T-helper 22 cell (primary cell): ENCODE data around the gene FAM149A.

Source experiments
- DNase-seq: peaks from one replicate; pipeline ENCODE4 v3.0.0-alpha.2; 2020; ENCODE audit warnings: low read depth

FAM149A gene

DNA sequence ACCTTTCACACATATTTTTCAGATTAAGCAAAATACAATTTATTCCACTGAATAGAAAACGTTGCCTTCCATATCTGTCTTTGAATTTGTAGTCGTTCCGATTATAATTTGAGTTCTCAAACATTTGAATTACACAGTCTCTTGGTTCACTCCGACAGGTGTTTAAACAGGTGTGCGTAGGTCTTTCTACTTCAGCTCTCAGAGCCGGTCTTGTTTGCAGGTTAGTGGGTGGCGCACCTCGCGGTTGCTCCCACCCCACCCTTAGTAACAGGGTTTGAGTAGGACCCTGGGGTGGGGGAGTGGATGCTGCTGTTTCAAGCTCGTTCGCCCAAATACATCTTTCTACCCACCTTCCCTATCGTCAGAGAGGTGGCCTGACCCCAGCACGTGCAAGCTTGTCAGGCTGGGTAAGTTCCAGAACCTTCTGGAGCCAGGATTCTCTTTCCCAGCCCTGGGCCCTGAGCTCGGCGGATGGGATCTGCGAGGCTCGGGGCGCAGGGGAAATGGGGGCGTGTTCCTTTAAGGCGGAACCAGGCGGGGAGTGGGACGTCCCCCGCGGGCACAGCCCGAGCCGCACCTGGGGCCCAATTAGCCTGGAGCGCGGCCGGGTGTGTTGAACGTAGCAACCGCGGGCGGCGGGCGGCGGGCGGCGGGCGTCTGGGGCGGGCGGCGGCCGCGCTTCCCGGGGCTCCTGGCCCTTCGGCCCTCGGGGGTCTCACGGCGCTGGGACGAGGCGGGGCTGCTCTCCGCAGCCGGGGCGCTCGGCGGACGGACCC, at the start of gene FAM149A:
Gene FAM149A, plus strand, starts transcription at position 591 of the 776 bp plus-strand sequence.
- DNase-seq = no peak

DNA sequence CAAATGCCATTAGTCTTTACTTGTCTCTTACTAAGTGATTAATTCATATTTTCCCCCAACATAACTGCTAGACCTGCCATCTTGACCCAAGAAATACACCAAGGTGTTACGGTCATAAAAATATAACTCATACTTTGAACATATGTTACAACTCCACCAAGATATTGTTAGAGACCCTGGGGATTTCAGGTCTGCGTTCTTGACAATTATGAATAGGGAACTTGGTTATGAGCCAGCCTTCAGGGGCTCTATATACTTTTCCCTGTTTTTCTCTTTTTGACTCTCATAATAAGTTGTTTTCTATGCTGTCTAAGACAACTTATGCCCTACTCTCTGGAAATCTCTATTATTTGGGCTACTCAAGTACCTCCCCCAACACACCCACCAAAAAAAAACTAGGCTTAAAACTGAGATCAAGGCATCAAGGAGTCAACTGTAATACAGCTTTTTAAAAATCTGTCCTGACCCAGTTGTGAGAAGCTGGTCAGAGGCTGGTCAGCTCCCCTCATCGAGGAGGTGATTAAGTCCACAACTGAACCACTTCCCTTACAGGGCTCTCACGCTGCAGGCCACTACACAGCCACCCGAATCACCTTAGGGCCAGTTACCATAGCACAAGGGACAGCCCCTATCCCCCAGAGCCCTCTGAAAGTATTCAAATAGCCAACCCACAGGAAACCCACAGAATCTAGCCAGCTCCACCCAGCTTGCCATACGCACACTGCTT, 46.1 kb upstream of the FAM149A start:
- no peak for DNase-seq

DNA sequence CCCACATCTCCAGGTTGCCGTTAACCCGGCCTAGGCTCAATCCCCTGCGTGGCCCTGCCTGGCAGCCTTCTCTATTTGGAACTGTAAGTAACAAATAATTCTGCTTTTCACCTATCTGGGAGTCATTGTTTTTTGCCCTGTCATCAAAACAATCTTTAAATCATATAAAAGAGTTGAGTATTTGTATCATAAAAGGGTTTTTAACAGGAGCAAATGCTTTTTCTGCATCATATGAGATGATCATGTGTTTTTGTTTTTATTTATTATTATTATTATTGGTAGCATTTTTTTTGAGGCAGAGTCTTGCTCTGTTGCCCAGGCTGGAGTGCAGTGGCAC, 45.6 kb upstream of the FAM149A start:
- no peak for DNase-seq

DNA sequence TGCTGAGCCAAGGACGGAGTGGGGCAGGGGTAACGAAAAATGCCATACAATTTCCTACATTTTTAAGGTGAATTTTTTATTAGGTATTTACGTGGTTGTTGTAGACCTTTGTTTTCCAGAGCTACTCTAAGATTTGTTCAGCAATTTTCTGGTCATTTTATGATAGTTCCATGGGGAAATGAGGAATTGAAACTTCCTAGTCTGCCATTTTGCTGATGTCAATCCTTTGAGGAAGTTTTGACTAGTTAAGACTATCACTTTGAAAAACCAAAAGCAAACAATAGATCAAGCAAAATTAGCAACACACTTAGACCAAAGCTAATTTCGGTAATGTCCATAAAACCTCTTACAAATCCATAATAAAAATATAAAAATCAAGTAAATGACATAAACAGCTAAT, 42.6 kb upstream of the FAM149A start:
- DNase-seq = no peak

DNA sequence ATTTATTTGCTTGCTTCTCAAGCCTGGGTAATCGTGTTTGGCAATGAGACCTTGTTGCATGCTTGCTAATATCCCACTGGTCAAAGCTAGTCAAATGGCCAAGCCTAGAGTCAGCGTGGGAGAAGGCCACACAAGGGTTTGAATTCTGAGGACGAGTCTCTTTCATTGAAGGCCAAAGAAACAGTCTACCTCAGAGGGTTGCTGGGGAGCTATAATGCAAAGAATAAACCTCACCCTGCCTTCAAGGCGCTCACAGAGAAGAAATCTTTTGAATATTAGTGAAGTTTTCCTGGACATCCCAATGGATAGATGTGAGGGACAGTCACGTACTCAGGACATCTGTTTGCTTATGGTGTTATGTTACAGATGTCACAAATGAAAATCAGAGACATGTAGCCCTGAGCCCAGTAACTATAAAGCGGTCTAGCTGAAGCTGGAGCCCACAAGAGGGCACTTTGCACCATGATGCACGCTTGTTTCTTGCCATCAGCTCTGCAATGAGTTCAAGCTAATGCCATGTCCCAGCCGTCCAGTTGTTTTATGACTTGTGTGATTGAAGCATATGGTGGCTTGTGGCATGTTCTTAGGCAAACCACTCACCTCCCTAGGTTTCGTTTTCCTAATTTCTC, 36.6 kb upstream of the FAM149A start:
- DNase-seq = no peak

DNA sequence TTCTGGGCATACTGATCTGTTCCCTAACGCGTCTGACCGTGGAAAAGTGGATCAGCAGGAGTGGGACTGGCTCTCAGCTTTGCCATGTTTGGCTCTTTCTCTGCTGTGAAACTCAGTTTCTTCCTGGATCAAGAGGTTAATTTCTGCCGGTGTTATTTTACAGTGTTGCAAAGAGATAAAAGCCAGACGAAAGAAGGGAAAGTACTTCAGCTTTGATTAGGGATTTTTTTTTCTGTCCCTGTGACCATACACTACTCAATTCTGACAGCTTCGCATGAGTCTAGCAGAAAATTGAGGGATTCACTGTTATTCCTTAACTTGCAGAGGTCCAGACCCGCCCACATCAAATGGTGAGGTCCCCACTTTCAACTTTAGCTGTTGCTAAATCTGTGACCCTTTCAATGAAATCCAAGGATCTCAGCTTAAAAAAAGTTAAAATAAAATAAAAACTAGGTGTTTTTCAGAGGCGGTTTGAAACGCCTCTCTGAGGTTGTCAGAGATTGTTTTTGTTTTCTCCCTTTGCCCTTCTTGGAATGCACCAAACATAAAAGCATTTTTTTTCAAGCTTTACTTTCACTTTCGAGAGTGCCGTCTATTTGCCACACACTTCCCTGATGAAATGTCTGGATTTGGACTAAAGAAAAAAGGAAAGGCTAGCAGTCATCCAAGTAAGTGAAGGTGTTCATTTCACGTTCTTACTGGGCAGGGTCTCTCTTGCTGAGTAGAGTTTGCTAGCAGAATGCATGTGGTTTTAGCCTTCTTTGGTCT, 35.7 kb upstream of the FAM149A start, which contains the start of gene TLR3:
Gene TLR3, plus strand, starts transcription at position 576 of the 768 bp plus-strand sequence. CDS start 7,464 bp downstream, outside the sequence.
- no peak for DNase-seq

DNA sequence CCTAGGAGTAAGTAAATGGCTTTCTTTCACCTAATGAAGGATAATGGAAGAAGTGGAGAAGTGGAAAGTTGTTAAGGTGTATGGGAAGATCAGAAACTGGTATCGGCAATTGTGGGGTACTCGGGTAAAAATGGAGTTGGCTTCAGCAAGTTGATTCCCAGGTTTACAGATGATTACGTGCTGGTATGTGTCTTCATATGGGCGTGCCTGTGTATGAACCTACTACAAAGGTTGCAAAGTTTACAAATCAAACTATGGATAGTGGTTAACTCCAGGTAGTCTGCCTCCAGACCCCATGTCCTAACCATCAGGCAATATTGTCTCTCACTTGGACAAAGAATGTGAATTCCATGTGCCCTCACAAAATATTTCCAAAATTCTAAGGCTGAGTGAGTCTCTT, 34.8 kb upstream of the FAM149A start:
- no peak for DNase-seq

DNA sequence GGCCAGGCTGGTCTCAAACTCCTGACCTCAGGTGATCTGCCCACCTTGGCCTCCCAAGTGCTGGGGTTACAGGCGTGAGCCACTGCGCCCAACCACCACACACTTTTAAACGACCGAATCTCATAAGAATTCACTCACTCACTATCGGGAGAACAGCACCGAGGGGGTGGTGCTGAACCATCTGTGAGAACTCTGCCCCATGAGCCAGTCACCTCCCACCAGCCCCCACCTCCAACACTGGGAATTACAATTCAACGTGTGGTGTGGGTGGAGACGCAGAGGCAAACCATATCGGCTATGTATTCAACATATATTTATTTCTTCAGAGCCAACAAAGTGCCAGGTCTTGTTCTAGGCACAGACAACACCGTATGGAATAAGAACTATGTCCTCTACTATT, 32.0 kb upstream of the FAM149A start:
- no peak for DNase-seq

DNA sequence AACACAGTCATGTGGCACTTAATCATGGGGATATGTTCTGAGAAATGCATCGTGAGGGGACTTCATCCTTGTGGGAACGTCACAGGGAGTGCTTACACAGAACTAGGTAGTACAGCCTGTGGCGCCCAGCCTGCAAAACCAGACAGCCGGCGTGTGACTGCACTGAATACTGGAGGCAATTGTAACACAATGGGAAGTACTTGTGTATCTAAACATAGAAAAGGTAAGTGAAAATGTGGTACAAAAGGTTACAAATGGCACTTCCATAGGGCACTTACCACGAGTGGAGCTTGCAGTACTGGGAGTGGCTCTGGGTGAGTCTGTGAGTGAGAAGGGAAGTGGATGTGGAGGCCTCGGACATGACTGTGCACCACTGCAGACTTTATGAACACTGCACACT, 30.3 kb upstream of the FAM149A start:
- DNase-seq = no peak

DNA sequence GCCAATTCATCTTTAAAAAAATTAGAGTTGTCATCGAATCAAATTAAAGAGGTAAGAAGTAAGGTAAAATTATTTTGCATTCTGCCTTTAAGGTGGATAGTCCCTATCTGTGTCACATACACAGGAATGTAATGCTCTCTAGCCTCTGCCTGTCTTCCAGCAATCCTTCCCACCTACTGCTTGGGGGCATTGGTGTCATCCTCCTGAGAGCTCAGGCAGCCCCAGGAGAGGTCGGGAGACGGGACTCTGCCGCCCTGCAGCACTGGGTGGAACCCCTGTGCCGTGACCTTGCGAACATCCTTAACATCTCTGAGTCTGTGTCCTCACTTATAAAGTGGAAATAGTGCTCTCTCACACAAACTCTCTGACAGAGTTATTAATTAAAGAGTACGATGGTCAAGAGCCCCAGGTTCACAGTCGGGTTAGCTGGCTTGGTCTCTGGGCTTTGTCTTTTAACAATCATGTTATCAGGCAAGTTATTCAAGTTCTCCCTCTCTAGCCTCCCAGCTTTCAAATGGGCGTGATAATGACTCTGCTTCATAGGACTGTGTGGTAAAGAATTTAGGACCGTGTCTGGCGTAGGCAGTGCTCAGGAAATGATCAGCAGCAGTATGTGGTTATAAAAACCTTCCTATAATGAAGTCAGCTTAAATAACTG, 25.4 kb upstream of the FAM149A start:
- DNase-seq = no peak

DNA sequence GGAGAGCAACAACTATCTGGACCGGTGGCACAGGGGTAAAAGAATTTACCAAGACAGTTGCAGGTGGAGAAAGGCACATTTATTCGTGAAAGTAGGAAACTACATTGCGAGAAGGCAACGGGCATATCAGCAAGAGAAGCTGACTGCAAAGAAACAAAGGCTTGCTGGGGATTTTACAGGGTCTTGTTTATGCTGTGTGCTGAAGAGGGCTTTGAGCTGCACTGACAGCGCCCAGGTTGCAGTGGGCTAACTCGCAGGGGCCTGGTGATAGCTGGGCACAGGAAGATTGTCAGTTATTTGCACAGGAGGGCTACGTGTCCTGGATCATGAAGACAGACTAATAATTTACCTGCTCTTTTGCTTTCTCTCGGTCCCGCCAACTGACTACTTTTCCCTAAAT, 24.8 kb upstream of the FAM149A start:
- no peak for DNase-seq

DNA sequence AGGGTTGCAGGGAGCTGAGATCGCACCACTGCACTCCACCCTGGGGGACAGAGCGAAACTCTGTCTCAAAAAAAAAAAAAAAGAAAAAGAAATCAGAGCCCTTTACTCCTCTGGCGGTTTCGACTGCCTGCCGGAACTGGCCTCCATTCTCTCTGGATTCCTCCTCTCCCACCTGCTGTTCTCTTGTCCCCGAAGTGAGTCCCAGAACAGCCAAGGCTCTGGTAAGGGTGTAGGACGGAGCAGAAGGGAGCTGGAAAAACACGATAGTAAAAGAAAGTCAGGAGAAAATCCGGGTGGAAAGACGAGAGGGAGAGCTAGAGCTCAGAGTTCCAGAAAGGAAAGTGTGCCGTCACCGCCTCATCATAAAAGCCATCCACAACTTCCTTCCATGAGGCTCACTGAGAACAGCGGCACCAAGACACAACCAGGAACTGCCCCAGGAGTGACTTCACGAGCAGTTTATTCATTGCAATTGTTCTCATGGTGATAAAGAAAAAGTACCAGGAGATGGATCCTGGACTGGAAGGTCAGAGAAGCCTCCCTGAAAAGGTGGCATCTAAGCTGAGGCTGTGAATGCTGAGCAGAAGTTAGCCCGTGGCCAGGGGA, 23.2 kb upstream of the FAM149A start:
- DNase-seq = no peak

DNA sequence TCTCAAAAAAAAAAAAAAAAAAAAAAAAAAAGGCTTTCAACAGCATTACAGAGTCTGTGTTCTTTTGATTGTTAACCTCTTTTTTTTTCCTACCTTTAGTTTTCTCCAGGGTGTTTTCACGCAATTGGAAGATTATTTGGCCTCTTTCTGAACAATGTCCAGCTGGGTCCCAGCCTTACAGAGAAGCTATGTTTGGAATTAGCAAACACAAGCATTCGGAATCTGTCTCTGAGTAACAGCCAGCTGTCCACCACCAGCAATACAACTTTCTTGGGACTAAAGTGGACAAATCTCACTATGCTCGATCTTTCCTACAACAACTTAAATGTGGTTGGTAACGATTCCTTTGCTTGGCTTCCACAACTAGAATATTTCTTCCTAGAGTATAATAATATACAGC, 22.3 kb upstream of the FAM149A start:
- DNase-seq = no peak

DNA sequence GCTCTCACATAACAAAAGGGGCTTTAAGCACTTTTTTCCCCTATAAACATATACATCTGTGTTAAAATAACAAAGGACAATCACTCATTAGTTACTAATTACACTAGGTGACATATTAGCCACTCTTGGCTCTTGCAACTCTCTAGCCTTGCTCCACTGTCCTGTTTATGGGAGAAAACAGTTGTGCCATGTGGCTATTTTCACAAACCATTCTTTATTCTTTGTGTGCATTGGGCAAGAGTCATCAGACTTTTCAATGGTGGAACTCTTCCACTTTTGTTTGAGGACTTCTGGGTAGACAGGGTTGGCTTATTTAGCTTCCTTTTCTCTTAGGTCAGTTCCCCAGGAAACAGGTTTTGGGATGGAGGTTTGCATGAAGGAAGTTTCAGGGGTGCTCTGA, 16.0 kb upstream of the FAM149A start:
- DNase-seq = no peak

DNA sequence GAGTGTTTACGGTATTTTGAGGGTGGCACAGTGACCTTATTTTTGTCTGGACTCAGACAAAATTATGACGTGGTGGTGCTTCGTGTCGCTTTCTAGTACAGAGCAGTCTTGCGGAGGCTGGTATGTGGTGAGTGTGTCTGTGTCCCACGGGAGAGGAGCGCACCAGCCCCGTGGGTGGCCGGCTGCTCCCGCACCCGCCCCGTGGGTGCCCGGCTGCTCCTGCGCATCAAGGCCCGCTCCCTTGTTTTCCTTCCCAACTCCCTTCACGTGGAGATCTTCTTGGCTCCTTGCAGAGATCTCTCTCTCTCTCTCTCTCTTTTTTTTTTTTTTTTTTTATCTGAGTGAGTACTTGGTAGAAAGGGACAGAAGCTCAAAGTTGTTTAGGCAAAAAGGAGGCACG, 12.2 kb upstream of the FAM149A start:
- DNase-seq = no peak

DNA sequence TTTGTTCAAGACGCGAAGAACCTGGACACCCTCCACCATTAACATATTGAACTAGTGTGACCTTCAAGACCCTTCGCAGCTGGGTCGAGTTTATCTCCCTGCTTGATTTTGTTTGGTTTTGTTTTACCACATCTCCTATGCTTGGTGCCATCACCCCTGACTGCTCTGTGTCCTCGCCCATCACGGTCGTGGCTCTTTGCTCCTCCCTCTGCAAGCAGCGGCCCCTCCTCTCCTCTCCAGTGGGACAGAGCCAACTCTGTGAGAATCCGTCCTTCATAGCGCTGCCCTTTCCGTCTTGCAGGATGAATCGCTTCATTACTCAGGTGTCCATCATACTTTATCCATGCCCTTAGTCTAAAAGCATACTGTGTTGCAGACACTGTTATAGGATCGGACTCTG, 9.1 kb upstream of the FAM149A start:
- no peak for DNase-seq

DNA sequence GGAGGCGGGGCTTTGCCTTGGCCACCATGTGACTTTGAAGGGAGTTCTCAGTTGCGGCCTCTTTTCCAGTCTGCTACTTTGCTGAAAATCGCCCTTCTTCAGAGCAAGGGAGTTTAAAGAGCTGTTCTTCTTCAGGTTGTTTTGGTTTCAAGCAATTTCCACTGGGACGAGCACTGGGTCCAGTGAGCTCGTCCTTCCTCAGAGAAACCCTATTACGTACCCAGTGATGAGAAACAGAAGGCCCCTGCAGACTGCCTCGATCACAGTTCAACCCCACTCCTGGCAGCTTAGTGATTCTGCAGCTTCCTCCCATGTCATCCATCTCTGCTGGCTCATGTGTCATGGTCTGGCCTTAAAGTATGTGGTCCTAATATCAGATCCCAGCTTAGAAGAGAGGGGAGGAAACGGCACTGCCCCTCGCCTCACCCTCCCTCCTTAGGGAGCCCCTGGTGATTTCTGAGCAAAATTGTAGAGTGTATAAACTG, 7.8 kb upstream of the FAM149A start:
- DNase-seq = no peak

DNA sequence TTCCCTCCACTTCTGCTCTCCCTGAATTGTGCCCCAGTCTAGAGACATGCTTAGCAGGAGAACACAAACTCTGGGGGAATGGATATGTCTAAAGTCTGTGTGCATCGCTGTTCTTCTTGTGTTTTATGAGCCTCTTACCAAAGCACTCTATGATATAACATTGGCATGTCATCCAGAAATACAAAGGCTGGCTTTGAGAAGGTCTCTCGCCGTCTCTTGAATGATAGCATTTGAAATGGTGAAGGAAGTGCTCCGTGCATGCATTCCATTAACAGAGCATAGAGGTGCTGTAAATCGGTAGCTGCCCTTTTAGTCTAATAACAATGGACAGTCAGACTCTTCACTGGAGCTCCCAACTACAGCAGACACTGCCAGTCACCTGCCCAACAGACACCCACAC, 7.1 kb upstream of the FAM149A start:
- DNase-seq = no peak

DNA sequence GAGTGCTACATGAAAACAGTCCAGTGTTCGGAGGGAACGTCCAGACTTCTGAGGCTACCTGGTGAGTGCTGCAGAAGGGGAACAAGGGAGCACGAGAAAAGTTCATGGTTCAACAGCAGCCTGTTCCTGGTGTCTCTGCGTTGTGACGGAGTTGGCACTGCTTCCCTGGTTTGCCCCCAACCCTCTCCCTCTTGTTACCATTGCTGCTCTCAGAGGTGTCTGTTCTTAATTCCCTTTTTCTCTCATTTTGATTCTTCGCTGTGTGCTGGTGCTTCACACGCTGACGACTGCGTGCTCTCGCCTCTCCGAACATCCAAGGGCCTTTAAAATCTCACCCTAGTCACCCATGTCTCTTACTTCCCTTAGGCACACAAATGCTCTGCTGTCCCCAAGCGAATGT, 1.6 kb upstream of the FAM149A start:
- no peak for DNase-seq

DNA sequence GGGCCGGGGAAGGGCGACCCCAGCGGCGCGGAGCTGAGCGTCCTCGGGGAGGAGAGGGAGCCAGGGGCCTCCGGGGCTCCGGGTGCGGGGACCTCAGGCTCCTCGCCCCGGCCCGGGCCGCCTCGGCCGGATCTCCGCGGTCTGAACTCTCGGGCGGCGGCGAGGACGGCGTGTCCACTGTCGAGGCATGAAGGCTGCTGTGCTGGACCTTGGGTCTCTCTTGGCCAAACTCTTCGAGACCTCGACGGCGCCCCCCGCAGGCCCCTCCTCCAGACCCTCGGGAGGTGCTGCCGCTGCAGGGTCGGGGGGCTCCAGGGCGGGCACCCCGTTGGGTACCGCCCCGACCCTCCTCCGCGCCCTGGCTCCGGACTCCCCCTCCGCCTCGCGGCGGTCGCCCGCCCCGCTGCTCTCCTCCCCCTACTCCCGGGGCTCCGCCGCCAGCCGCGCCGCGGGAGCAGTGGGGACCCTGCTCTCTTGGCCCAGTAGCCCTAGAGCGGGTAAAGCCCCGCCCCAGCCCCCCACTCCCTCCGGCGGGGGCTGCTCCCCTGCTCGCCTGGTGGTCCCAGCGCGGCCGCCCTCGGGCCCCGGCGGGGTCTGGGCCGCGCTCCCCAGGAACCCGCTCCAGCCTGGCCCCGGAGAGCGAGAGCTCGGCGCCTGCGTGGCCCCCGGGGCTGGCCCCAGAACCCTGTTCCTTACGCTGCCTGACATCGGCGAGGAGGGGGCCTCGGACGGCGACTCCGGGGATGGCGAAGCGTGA, 564 bp downstream of the FAM149A start:
- no peak for DNase-seq
